OCI-LY7 (cell line): ENCODE results near the gene COL20A1.

Experiments used
- CTCF ChIP-seq: fragments of 200-600 bp; sonication (generic); conservative IDR thresholded peaks from 2 replicates; pipeline ENCODE4 v1.5.1; 2014; ENCODE audit warnings: mild to moderate bottlenecking, antibody characterized with exemption, low read length, moderate library complexity, mixed read lengths
- EZH2phosphoT487 ChIP-seq: fragments of 200-600 bp; sonication (generic); IDR thresholded peaks from 2 replicates; pipeline ENCODE4 v1.6.1; 2018; ENCODE audit warnings: low read depth, borderline replicate concordance, mild to moderate bottlenecking, mixed run types, antibody characterized with exemption, low read length, moderate library complexity, mixed read lengths

- TF ChIP-seq CTCF, result no peak
- TF ChIP-seq EZH2phosphoT487, result no peak
Observed at GRCh38 chr20:63265891-63266515, 27.0 kb upstream of the COL20A1 start.
